Body of pancreas (tissue), 4 donors: ENCODE results near the gene JAKMIP2.

Experiments used
- CTCF ChIP-seq, 7 experiments: fragments of 450-650 bp in 4 of 7; fragments of 200-600 bp in 3 of 7; sonication (generic) in 3 of 7; IDR thresholded peaks; one replicate each; pipeline ENCODE4 v1.5.1; 2016 to 2019; ENCODE audit warnings: antibody characterized with exemption in 7 of 7
- POLR2A ChIP-seq, 3 donors: fragments of 450-650 bp; IDR thresholded peaks; one replicate each; pipeline ENCODE4 v1.6.1; 2016; ENCODE audit warnings: antibody characterized with exemption in 3 of 3, mild to moderate bottlenecking in 2 of 3

- TF ChIP-seq CTCF (IDR thresholded peaks at IDR 0.05) (no peak), POLR2A (IDR thresholded peaks at IDR 0.05) (no peak)
Observed at GRCh38 chr5:147759441-147759840, 23.1 kb downstream of the JAKMIP2 start.
